ENCODE results near the gene BEX4. TPM values are rescaled to one million over a fixed set of nuclear protein-coding genes. Genes with fewer than 3 reads are reported as not detected.

The BEX4 gene
- total and polyA plus RNA-seq, 2 of the 8 experiments (the other 6 are each of a cell fraction or from before 2014, with no cell fraction given), result 27.2 to 45.1 TPM

DNA sequence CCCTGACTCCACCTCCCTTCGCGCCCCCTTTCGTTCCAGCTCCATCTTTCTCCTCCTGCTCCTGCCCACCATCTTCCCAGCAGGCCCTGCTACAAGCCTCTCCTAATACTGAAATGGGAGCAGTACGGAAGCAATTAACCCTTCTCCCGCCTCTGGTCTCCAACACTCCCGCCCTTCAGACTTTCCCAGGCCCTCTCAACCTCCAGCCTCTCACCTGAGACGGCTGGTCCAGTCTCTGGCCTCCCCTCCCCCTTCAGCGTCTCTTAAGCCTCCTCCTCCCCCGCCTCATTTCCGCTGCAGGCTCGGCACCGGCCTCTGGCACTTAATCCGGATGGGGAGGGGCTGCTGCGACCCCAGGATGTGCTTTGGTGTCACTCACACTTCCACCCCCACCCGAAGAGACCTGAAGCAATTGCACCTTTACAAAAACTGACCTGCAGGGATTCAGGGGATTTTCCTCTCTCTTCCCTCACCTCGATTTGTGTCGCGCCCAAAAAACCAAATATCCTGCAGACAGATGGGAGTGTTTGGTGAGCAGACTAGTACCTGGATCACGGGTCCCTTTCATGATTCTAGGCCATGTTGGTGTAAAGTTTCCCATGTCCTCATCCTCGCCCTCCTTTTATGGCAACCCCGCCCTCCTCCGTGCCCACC is 39.4 kb downstream of the BEX4 start (continued):
- TF ChIP-seq SP2 (IDR thresholded peaks at IDR 0.05; ENCODE audit: low read length) (no peak), EGR1 (IDR thresholded peaks at IDR 0.05; ENCODE audit: borderline replicate concordance, low read depth, low read length) (no peak; the same call in 1 of the 2 replicates), RNF2 (IDR thresholded peaks at IDR 0.05; ENCODE audit: borderline replicate concordance, low read depth, low read length, missing control alignments, poor library complexity, severe bottlenecking) (no peak), CHD2 (IDR thresholded peaks at IDR 0.05; ENCODE audit: low read length) (0 out of 2 replicates have a peak, but pooled peaks have one; percentile 34), EZH2 (IDR thresholded peaks at IDR 0.05; ENCODE audit: low read depth, low read length, severe bottlenecking) (no peak), SIX5 (IDR thresholded peaks at IDR 0.05; ENCODE audit: low read depth, low read length) (no peak), TCF12 (IDR thresholded peaks at IDR 0.05; ENCODE audit: low read depth, low read length) (no peak), TEAD4 (IDR thresholded peaks at IDR 0.05; ENCODE audit: low read depth, low read length) (no peak), CHD1 (IDR thresholded peaks at IDR 0.05; ENCODE audit: low read depth, low read length) (no peak), TBP (IDR thresholded peaks at IDR 0.05; ENCODE audit: low read depth, low read length) (peak; percentile 62), CBX8 (IDR thresholded peaks at IDR 0.05; ENCODE audit: borderline replicate concordance, low read depth, low read length) (no peak), POLR2A (IDR thresholded peaks at IDR 0.05; ENCODE audit: control extremely low read depth in 1 of 2, low read depth in 2 of 2, low read length in 2 of 2) (peak in 1 of 2 experiments; percentile 69; a peak in 1 of 3 replicates), NRF1 (IDR thresholded peaks at IDR 0.05; ENCODE audit: low read depth, low read length) (no peak), TAF1 (IDR thresholded peaks at IDR 0.05; ENCODE audit: low read depth, low read length) (peak; percentile 59; the same call in 1 of the 2 replicates), POLR2AphosphoS5 (IDR thresholded peaks at IDR 0.05; ENCODE audit: low read depth, low read length) (peak; percentile 74; the same call in 1 of the 2 replicates), NANOG (IDR thresholded peaks at IDR 0.05; ENCODE audit: insufficient read depth, low read depth, low read length, poor library complexity, severe bottlenecking) (no peak), RFX5 (IDR thresholded peaks at IDR 0.05; ENCODE audit: borderline replicate concordance, low read depth, low read length) (no peak), SRF (IDR thresholded peaks at IDR 0.05; ENCODE audit: low read depth, low read length) (no peak), TAF7 (optimal IDR thresholded peaks at IDR 0.05; ENCODE audit: borderline replicate concordance, low read depth, low read length) (no peak), GTF2F1 (IDR thresholded peaks at IDR 0.05; ENCODE audit: borderline replicate concordance, low read depth, low read length) (no peak), RBBP5 (IDR thresholded peaks at IDR 0.05; ENCODE audit: borderline replicate concordance, low read depth, low read length) (no peak)
- TF ChIP-seq, protein P1, sequence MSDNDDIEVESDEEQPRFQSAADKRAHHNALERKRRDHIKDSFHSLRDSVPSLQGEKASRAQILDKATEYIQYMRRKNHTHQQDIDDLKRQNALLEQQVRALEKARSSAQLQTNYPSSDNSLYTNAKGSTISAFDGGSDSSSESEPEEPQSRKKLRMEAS (IDR thresholded peaks at IDR 0.05), result no peak
- TF ChIP-seq, protein P2, sequence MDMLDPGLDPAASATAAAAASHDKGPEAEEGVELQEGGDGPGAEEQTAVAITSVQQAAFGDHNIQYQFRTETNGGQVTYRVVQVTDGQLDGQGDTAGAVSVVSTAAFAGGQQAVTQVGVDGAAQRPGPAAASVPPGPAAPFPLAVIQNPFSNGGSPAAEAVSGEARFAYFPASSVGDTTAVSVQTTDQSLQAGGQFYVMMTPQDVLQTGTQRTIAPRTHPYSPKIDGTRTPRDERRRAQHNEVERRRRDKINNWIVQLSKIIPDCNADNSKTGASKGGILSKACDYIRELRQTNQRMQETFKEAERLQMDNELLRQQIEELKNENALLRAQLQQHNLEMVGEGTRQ (IDR thresholded peaks at IDR 0.05; ENCODE audit: low read length), result no peak
- TF ChIP-seq, protein P3, sequence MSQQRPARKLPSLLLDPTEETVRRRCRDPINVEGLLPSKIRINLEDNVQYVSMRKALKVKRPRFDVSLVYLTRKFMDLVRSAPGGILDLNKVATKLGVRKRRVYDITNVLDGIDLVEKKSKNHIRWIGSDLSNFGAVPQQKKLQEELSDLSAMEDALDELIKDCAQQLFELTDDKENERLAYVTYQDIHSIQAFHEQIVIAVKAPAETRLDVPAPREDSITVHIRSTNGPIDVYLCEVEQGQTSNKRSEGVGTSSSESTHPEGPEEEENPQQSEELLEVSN (IDR thresholded peaks at IDR 0.05), result no peak

All from H1 (cell line).